ENCODE data around the gene DMPK.

DMPK gene

DNA sequence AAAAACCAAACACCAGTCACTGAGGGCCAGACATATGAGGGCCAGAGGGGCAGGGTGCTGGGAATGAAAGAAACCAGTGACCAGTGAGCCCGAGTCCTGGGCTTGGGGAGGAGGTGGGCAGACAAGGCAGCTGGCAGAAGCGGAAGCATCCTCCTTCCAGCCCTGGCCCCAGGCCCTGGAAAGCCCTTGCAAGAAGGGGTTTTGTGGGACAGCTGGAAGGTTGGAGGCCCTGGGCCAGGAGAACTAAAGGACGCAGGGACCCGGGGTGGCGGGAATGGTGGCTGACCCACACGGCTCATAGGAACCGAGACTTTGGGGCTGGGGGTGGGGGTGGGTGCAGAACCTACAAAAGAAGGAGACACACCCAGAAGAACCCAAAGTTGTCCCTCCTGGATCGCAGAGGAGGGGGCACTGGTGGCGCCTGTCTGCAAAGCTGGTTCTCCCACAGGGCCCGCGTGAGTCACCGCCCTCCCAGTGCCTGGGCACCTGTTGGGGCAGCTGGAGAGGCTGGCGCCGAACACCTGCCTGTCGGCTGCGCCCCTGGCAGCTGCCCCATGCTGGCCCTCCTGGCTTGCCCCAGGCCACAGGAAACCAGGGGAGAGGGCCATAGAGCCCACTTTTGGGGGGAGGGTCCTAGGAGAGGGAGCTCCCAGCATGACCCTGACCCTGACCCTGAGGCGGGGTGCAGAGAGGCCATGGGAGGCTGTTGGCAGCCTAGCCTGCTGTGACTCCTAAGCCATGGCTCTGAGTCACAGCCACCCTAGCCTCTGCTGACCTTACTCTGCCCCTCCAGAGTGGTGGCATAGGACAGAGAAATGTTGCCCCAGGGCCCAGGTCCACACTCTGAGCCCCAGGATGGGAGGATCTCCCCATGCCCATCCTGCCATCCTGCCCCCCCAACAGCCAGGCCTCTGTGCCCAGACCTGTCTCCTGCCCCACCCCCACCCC, 802 bp downstream of the DMPK start:
- H3K9ac ChIP-seq (ENCODE audit: low read length), result peak overlapping the region; percentile 96
- no peaks in the 10 kb centered on the region for H3K27me3 ChIP-seq (replicated peaks; ENCODE audit: control insufficient read depth, insufficient read depth, low read length)
- H3K4me3 ChIP-seq (ENCODE audit: low read length), result peak overlapping the region; percentile 88
- peaks cover 36% of the 10 kb centered on the region for H3K4me1 ChIP-seq (ENCODE audit: control insufficient read depth, insufficient read depth, low read length)
- peak; percentile 42 for DNase-seq (ENCODE audit: low read depth)
- H3K36me3 ChIP-seq (ENCODE audit: control insufficient read depth, insufficient read depth, low read length, severe bottlenecking), result peaks cover 43% of the 10 kb centered on the region
- no peaks in the 10 kb centered on the region for H3K9me3 ChIP-seq (ENCODE audit: control insufficient read depth, low read length)

DNA sequence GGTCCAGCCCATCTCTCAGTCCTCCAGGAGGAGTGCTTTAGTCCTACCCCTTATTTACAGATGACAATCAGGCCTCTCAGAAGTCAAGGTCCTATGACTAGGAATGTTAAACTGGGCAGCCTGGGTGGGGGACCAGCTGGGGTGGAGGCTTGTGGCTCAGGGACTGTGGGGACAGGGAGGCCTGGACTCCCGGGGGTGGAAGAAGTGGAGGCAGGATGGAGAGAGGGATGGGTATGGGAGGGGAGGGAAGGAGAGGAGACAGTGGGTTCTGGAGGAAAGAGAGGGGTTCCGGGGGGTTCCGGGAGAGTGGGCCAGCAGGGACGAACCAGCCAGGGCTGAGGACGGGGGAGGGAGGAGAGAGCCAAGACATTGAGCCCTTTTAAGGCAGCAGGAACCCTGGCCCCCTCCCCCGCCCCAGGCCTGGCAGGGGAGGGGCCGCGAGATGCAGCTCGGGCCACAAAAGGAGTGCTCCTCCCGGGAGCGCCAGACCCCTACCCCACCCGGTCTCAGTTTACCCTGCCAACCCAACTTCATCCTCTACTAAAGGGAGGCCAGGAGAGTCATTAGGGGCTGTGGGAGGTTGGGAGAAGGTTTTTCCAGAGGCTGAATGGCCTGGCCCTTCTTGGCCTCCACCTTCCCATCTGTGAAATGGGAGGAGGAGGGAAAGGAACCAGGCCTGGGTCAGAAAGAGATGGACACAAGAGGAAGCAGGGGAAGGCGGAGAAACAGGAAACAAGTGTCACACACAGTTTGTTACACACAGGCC, 1.7 kb downstream of the DMPK start:
- no peaks in the 10 kb centered on the region for H3K9me3 ChIP-seq (ENCODE audit: control insufficient read depth, low read length)
- peaks cover 37% of the 10 kb centered on the region for H3K36me3 ChIP-seq (ENCODE audit: control insufficient read depth, insufficient read depth, low read length, severe bottlenecking)
- no peaks in the 10 kb centered on the region for H3K27me3 ChIP-seq (replicated peaks; ENCODE audit: control insufficient read depth, insufficient read depth, low read length)
- no peak for DNase-seq (ENCODE audit: low read depth)
- H3K9ac ChIP-seq (ENCODE audit: low read length), result peak overlapping the region; percentile 96
- H3K4me3 ChIP-seq (ENCODE audit: low read length), result peak overlapping the region; percentile 88
- peaks cover 36% of the 10 kb centered on the region for H3K4me1 ChIP-seq (ENCODE audit: control insufficient read depth, insufficient read depth, low read length)

DNA sequence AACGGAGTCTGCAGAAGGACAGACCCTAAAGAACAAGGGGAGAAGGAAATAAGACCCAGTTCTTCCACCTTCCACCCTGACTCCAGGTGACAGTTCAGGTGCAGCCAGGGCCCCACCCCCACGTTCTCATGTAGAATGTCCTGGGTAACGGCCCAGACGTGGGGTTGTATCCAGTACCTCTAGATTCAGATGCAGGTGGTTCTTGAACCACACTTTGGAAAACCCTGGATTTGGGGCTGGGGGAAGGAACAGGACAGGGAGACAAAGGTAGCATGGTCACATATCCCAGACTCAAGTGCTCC, 2.2 kb downstream of the DMPK start:
- H3K9me3 ChIP-seq (ENCODE audit: control insufficient read depth, low read length), result no peaks in the 10 kb centered on the region
- peak overlapping the region; percentile 96 for H3K9ac ChIP-seq (ENCODE audit: low read length)
- no peaks in the 10 kb centered on the region for H3K27me3 ChIP-seq (replicated peaks; ENCODE audit: control insufficient read depth, insufficient read depth, low read length)
- peaks cover 37% of the 10 kb centered on the region for H3K36me3 ChIP-seq (ENCODE audit: control insufficient read depth, insufficient read depth, low read length, severe bottlenecking)
- H3K4me3 ChIP-seq (ENCODE audit: low read length), result peak overlapping the region; percentile 88
- no peak for DNase-seq (ENCODE audit: low read depth)
- H3K4me1 ChIP-seq (ENCODE audit: control insufficient read depth, insufficient read depth, low read length), result peaks cover 36% of the 10 kb centered on the region

DNA sequence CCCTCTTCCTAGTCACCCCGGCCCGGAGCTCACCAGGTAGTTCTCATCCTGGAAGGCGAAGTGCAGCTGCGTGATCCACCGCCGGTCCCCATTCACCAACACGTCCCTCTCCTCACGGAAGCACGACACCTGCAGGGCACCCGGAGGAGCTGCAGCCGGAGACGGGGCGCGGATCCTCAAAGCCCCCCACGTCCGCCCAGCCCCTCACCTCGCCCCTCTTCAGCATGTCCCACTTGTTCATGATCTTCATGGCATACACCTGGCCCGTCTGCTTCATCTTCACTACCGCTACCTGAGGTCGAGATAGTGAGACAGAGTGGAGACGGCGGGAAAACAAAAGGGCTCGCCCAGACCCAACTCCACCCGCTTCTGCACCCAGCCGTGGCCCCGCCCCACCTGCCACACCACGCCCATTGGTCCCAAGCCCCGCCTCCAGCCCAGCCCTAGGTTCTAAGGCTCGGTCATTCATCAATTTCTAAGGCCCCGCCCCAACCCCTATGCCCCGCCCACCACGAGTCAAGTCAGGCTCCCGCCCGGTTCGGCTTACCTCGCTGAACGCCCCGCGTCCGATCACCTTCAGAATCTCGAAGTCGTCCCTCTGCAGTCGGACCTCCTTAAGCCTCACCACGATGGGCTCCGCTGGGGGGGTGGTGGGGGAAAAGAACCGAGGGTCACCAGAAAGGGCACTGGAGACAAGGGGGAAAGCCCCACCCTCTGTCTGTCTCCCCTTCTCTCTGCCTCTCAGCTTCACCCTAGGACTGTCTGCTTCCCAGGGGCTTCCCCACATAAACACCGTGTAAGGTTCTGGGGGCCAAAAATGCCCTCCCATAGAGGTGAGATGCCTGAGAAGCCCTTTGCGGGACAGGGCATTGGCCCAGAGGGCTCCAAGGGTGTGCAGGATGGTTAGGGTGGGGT, 2.8 kb downstream of the DMPK start:
- Histone ChIP-seq H3K9ac (ENCODE audit: low read length) (peak overlapping the region; percentile 96), H3K4me1 (ENCODE audit: control insufficient read depth, insufficient read depth, low read length) (peaks cover 33% of the 10 kb centered on the region), H3K9me3 (ENCODE audit: control insufficient read depth, low read length) (no peaks in the 10 kb centered on the region), H3K27me3 (replicated peaks; ENCODE audit: control insufficient read depth, insufficient read depth, low read length) (no peaks in the 10 kb centered on the region), H3K4me3 (ENCODE audit: low read length) (peak overlapping the region; percentile 88), H3K36me3 (ENCODE audit: control insufficient read depth, insufficient read depth, low read length, severe bottlenecking) (peaks cover 43% of the 10 kb centered on the region)
- peak; percentile 57 for DNase-seq (ENCODE audit: low read depth)

DNA sequence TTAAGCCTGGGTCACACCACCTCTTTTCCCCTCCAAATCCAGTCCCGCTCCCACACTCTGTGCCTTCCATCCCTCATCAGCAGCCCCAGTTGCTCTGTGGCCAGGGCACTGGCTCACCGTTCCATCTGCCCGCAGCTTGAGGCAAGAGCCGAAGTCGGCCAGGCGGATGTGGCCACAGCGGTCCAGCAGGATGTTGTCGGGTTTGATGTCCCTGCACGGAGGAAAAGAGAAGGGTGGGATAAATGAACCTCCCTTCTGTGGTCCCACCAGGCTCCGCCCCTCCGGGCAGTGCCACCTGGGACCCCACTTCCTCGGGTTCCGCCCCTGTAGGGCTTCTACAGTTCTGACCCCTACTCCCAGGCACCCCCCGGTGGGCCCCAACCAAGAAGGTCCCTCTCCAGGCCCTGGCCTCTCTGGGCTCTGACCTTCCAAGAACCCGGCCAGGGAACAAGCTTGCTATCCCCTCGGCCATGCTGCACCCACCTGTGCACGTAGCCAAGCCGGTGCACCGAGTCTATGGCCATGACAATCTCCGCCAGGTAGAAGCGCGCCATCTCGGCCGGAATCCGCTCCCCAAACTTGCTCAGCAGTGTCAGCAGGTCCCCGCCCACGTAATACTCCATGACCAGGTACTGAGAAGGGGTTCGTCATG, 4.2 kb downstream of the DMPK start:
- Histone ChIP-seq H3K9me3 (ENCODE audit: control insufficient read depth, low read length) (no peaks in the 10 kb centered on the region), H3K9ac (ENCODE audit: low read length) (no peak overlapping the region), H3K4me3 (ENCODE audit: low read length) (no peak overlapping the region), H3K4me1 (ENCODE audit: control insufficient read depth, insufficient read depth, low read length) (peaks cover 20% of the 10 kb centered on the region), H3K27me3 (replicated peaks; ENCODE audit: control insufficient read depth, insufficient read depth, low read length) (no peaks in the 10 kb centered on the region), H3K36me3 (ENCODE audit: control insufficient read depth, insufficient read depth, low read length, severe bottlenecking) (peaks cover 51% of the 10 kb centered on the region)
- DNase-seq (ENCODE audit: low read depth), result no peak

DNA sequence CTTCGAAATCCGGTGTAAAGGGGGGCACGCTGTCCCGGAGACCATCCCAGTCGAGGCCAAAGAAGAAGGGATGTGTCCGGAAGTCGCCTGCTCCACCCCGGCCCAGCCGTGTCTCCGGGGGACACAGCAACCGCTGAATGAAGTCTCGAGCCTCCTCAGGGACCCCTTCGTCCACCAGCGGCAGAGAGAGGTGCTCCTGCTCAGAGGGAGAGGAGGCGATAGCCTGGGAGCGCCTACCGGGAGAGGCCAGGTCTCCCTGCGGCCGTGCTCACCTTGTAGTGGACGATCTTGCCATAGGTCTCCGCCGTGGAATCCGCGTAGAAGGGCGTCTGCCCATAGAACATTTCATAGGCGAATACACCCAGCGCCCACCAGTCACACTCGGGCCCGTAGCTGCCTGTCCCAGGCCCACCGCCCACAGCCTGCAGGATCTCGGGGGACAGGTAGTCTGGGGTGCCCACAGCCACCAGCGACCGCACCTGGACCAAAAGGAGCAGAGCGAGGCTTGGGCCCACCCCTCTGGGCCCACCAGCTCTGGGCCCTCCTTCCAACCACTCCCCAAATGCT, 4.8 kb downstream of the DMPK start:
- H3K27me3 ChIP-seq (replicated peaks; ENCODE audit: control insufficient read depth, insufficient read depth, low read length), result no peaks in the 10 kb centered on the region
- no peak overlapping the region for H3K9ac ChIP-seq (ENCODE audit: low read length)
- peaks cover 16% of the 10 kb centered on the region for H3K4me1 ChIP-seq (ENCODE audit: control insufficient read depth, insufficient read depth, low read length)
- H3K4me3 ChIP-seq (ENCODE audit: low read length), result no peak overlapping the region
- H3K36me3 ChIP-seq (ENCODE audit: control insufficient read depth, insufficient read depth, low read length, severe bottlenecking), result peaks cover 53% of the 10 kb centered on the region
- H3K9me3 ChIP-seq (ENCODE audit: control insufficient read depth, low read length), result no peaks in the 10 kb centered on the region
- no peak for DNase-seq (ENCODE audit: low read depth)

DNA sequence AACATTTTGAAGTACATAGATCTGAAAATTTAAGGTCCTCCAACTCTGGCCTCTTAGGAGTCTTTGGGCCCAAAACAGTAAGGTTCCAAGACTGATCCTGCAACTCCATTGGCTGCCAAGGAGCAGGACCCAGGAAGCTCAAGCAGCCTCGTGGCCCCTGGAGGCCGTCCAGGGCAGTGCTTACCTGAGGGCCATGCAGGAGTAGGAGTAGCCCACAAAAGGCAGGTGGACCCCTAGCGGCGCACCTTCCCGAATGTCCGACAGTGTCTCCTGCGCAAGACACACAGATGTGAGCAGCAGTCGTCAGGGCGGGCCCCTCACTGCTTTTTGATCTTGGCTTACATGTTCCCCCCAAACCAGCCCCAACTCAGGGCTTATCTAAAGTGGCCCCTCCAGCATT, 7.5 kb downstream of the DMPK start:
- Histone ChIP-seq H3K4me1 (ENCODE audit: control insufficient read depth, insufficient read depth, low read length) (peaks cover 8% of the 10 kb centered on the region), H3K36me3 (ENCODE audit: control insufficient read depth, insufficient read depth, low read length, severe bottlenecking) (peaks cover 60% of the 10 kb centered on the region), H3K9me3 (ENCODE audit: control insufficient read depth, low read length) (no peaks in the 10 kb centered on the region), H3K27me3 (replicated peaks; ENCODE audit: control insufficient read depth, insufficient read depth, low read length) (no peaks in the 10 kb centered on the region), H3K9ac (ENCODE audit: low read length) (no peak overlapping the region), H3K4me3 (ENCODE audit: low read length) (no peak overlapping the region)
- no peak for DNase-seq (ENCODE audit: low read depth)

DNA sequence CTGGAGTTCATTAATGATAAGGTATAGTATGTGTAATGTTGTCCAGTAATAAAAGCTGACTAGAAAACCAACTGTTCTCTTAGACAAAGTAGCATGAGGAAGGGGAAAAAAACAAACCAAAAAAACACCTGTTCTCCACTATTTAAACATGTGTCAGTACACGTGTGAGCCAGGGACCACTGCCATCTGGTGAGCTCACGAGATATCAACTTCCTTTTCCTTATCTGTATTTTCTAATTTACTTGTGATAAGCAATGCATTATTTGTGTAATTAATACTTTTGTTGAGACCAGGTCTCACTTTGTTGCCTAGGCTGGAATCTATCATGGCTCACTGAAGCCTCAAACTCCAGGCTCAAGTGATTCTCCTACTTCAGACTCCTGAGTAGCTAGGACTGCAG, 8.9 kb downstream of the DMPK start:
- Histone ChIP-seq H3K36me3 (ENCODE audit: control insufficient read depth, insufficient read depth, low read length, severe bottlenecking) (peaks cover 50% of the 10 kb centered on the region), H3K27me3 (replicated peaks; ENCODE audit: control insufficient read depth, insufficient read depth, low read length) (no peaks in the 10 kb centered on the region), H3K4me1 (ENCODE audit: control insufficient read depth, insufficient read depth, low read length) (peaks cover 9% of the 10 kb centered on the region), H3K9ac (ENCODE audit: low read length) (peak overlapping the region; percentile 2), H3K9me3 (ENCODE audit: control insufficient read depth, low read length) (no peaks in the 10 kb centered on the region), H3K4me3 (ENCODE audit: low read length) (no peak overlapping the region)
- no peak for DNase-seq (ENCODE audit: low read depth)

DNA sequence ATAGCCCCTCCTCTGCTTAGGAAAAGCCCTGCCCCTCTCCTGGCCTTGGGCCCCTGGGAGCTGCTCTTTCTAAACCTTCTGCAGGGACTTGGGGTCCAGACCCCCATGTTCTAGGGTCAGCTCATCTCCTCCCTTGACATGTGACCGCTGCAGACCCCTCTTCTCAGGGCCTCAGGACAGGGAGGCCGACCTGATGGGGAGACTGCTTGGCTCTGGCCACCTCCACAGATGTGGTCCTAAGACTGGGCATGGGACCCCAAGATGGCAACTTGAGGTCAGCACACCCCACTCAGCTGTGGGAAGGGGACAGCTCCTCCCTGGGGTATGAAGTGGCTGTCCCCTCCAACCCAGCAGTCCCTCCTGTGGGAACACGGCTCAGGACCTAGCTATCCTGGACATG, 9.4 kb downstream of the DMPK start:
- no peak for DNase-seq (ENCODE audit: low read depth)
- peaks cover 45% of the 10 kb centered on the region for H3K36me3 ChIP-seq (ENCODE audit: control insufficient read depth, insufficient read depth, low read length, severe bottlenecking)

DNA sequence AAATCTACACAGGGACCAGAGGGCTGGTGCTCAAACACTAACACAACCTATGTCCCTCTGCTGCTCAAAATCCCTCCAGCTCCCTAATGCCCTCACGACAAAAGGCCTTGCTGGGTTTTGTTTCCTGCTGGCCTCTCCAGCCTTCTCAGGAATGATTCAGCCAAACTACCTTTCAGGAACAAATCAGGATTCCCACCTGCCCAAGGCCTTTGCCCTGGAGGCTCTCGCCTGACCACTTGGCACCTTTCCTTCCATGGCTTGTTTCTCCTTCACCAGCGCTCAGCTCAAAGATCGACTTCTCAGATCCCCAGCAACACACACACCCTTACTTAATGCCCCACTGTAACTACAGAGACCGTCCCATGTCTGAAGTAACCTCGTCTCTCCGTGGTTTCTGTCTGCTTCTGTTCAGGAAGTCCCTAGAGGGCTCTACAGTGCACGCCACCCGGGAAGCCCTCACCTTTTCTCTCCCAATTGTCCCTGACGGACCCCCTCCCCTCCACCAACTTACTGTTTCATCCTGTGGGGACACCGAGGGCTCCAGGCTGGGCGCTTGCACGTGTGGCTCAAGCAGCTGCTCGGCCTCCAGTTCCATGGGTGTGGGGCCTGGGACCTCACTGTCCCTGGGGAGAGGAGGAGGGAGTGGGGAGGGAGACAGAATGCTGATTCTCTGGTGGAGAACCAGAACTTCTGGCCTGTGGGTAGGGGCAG, 10.0 kb downstream of the DMPK start:
- peaks cover 39% of the 10 kb centered on the region for H3K36me3 ChIP-seq (ENCODE audit: control insufficient read depth, insufficient read depth, low read length, severe bottlenecking)
- no peaks in the 10 kb centered on the region for H3K9me3 ChIP-seq (ENCODE audit: control insufficient read depth, low read length)
- no peak overlapping the region for H3K4me3 ChIP-seq (ENCODE audit: low read length)
- no peak for DNase-seq (ENCODE audit: low read depth)
- peak overlapping the region; percentile 2 for H3K9ac ChIP-seq (ENCODE audit: low read length)
- peaks cover 9% of the 10 kb centered on the region for H3K4me1 ChIP-seq (ENCODE audit: control insufficient read depth, insufficient read depth, low read length)
- no peaks in the 10 kb centered on the region for H3K27me3 ChIP-seq (replicated peaks; ENCODE audit: control insufficient read depth, insufficient read depth, low read length)

More for the DNA sequence above, 9.4 kb downstream of the DMPK start:
- H3K27me3 ChIP-seq (replicated peaks; ENCODE audit: control insufficient read depth, insufficient read depth, low read length), result no peaks in the 10 kb centered on the region
- no peaks in the 10 kb centered on the region for H3K9me3 ChIP-seq (ENCODE audit: control insufficient read depth, low read length)
- H3K4me1 ChIP-seq (ENCODE audit: control insufficient read depth, insufficient read depth, low read length), result peaks cover 9% of the 10 kb centered on the region
- H3K9ac ChIP-seq (ENCODE audit: low read length), result peak overlapping the region; percentile 2
- H3K4me3 ChIP-seq (ENCODE audit: low read length), result no peak overlapping the region

All from adipocyte (in vitro differentiated cells).